ENCODE results near the gene DGKQ. TPM values are rescaled to one million over a fixed set of nuclear protein-coding genes. Genes with fewer than 3 reads are reported as not detected.

Gene DGKQ
- total and polyA plus RNA-seq, 9 of the 15 experiments (the other 6 are each of a cell fraction or from before 2014, with no cell fraction given): 0.17 to 22.0 (median 5.6) TPM

GRCh38 chr4:1010395-1011021, 37.1 kb upstream of the DGKQ start (continued):
- TF ChIP-seq ZNF639 (CRISPR knock-in tag; conservative IDR thresholded peaks at IDR 0.05 in 1 of 2, IDR thresholded peaks at IDR 0.05 in 1 of 2) (no peak), ZNF316 (IDR thresholded peaks at IDR 0.05) (peak; percentile 39), CXXC5 (CRISPR knock-in tag; IDR thresholded peaks at IDR 0.05) (peak; percentile 76), TRIM24 (IDR thresholded peaks at IDR 0.05) (peak in 1 of 2 experiments; percentile 8; a peak in 1 of 4 replicates), HDGF (IDR thresholded peaks at IDR 0.05) (0 out of 2 replicates have a peak, but pooled peaks have one; percentile 43), ZKSCAN1 (IDR thresholded peaks at IDR 0.05; ENCODE audit: low read depth, low read length) (0 out of 2 replicates have a peak, but pooled peaks have one; percentile 15), ZNF184 (CRISPR knock-in tag; IDR thresholded peaks at IDR 0.05) (no peak), MEIS2 (IDR thresholded peaks at IDR 0.05; ENCODE audit: partially characterized antibody) (peak; percentile 96), ZFP36 (IDR thresholded peaks at IDR 0.05; ENCODE audit: low read depth, low read length, partially characterized antibody) (peak; percentile 96), ZFX (CRISPR knock-in tag; IDR thresholded peaks at IDR 0.05) (0 out of 2 replicates have a peak, but pooled peaks have one; percentile 31), SMARCC2 (IDR thresholded peaks at IDR 0.05; ENCODE audit: low read depth) (no peak), ZNF12 (CRISPR knock-in tag; IDR thresholded peaks at IDR 0.05) (no peak), ZC3H4 (CRISPR knock-in tag; IDR thresholded peaks at IDR 0.05; ENCODE audit: borderline replicate concordance) (no peak), SREBF1 (IDR thresholded peaks at IDR 0.05; ENCODE audit: borderline replicate concordance, low read depth, low read length) (no peak), MTA3 (IDR thresholded peaks at IDR 0.05; ENCODE audit: borderline replicate concordance) (0 out of 2 replicates have a peak, but pooled peaks have one; percentile 29), ZNF436 (CRISPR knock-in tag; IDR thresholded peaks at IDR 0.05) (peak; percentile 89), SMAD4 (CRISPR knock-in tag; conservative IDR thresholded peaks at IDR 0.05) (peak; percentile 26; the same call in 1 of the 2 replicates), PKNOX1 (IDR thresholded peaks at IDR 0.05) (peak; percentile 93), ZBTB33 (CRISPR knock-in tag; IDR thresholded peaks at IDR 0.05) (no peak), CEBPG (CRISPR knock-in tag; IDR thresholded peaks at IDR 0.05) (peak; percentile 33; the same call in 1 of the 2 replicates), CEBPG (tag; conservative IDR thresholded peaks at IDR 0.05 in 1 of 2, IDR thresholded peaks at IDR 0.05 in 1 of 2) (0 out of 4 replicates have a peak, but pooled peaks of 1 of the 2 experiments have one; percentile 12), ZNF277 (CRISPR knock-in tag; IDR thresholded peaks at IDR 0.05; ENCODE audit: borderline replicate concordance) (no peak), CCNT2 (IDR thresholded peaks at IDR 0.05; ENCODE audit: borderline replicate concordance, extremely low read depth, insufficient read length, low read depth, low read length) (peak; percentile 3)
